ENCODE measurements around the gene SYNE1. TPM values are rescaled to one million over a fixed set of nuclear protein-coding genes. Genes with fewer than 3 reads are reported as not detected.

Gene SYNE1
- total RNA-seq, 1 donor from 2014 or later: 43.8 TPM

DNA sequence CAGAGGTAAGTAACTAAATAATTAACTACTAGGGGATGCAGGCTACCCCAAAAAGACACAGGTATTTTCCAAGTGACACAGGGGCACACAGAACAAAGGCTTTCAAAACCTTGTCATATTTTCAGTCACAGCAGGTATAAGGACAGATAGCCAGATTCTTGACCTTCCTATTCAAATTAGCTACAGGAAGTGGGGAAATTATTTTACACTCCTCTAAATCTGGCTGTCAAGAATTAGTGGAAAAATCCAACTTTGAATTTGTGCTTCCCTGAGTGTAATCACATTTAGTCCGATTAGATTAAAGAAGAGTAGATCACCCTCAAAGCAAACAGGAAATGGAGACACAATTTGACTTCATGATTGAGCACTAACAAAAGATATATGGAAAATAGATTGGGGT is 60.6 kb downstream of the SYNE1 start:
- Mint-ChIP-seq H3K27ac (no peak overlapping the region), H3K27me3 (no peaks in the 10 kb centered on the region), H3K9me3 (ENCODE audit: low read depth) (no peaks in the 10 kb centered on the region), H3K4me3 (ENCODE audit: low read depth) (no peak overlapping the region), H3K4me1 (ENCODE audit: low read depth) (no peaks in the 10 kb centered on the region), H3K36me3 (ENCODE audit: insufficient read depth) (no peaks in the 10 kb centered on the region)
- TF ChIP-seq, protein P1, sequence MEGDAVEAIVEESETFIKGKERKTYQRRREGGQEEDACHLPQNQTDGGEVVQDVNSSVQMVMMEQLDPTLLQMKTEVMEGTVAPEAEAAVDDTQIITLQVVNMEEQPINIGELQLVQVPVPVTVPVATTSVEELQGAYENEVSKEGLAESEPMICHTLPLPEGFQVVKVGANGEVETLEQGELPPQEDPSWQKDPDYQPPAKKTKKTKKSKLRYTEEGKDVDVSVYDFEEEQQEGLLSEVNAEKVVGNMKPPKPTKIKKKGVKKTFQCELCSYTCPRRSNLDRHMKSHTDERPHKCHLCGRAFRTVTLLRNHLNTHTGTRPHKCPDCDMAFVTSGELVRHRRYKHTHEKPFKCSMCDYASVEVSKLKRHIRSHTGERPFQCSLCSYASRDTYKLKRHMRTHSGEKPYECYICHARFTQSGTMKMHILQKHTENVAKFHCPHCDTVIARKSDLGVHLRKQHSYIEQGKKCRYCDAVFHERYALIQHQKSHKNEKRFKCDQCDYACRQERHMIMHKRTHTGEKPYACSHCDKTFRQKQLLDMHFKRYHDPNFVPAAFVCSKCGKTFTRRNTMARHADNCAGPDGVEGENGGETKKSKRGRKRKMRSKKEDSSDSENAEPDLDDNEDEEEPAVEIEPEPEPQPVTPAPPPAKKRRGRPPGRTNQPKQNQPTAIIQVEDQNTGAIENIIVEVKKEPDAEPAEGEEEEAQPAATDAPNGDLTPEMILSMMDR (IDR thresholded peaks at IDR 0.05; ENCODE audit: unreplicated experiment): no peak
- DNase-seq (ENCODE audit: low spot score, unreplicated experiment): no peak

DNA sequence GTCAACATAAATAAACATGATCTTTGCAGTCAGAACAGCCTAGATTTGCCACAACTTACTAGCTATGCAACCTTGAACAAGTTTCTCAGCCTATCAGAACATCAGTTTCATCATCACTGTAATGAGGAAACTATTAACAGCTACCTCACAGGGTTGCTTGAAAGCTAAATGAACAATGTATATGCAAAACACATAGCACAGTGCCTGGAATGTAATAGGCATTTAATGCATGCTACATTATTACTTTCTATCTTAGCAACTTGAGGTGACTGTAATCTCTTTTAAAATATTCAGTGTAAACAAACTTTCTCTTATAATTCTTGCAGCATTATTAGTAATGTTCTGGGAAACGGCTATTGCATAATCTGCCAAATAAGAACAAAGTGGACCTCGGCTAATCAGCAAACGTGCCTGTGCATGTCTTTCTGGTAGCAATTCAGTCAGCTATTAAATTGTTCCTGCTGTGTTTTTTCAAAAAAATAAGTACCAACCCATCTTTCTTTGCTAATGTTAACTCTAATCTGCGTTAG is 61.5 kb downstream of the SYNE1 start:
- no peak overlapping the region for H3K27ac Mint-ChIP-seq
- TF ChIP-seq, protein P1 (IDR thresholded peaks at IDR 0.05; ENCODE audit: unreplicated experiment): no peak
- no peaks in the 10 kb centered on the region for H3K4me1 Mint-ChIP-seq (ENCODE audit: low read depth)
- no peaks in the 10 kb centered on the region for H3K9me3 Mint-ChIP-seq (ENCODE audit: low read depth)
- no peaks in the 10 kb centered on the region for H3K27me3 Mint-ChIP-seq
- H3K4me3 Mint-ChIP-seq (ENCODE audit: low read depth): no peak overlapping the region
- no peak for DNase-seq (ENCODE audit: low spot score, unreplicated experiment)
- no peaks in the 10 kb centered on the region for H3K36me3 Mint-ChIP-seq (ENCODE audit: insufficient read depth)

DNA sequence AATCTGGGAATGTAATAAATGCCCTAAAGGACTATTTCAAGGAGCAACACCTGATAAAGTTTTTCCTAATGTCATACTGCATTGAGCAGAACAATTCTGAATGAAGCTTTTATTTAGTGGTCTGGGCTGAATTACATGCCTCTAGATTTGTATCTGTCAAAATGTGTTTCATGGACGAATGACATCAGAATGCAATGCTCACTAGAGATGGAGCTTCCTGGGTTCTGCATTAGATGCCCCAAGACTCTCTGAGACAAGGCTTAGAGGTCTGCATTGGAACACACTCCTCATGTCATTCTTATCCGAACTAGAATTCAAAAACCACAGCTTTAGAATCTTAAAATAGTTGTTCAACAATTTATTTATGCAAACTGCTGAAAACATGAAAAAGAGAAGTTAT is 62.0 kb downstream of the SYNE1 start:
- H3K4me3 Mint-ChIP-seq (ENCODE audit: low read depth): no peak overlapping the region
- TF ChIP-seq, protein P1 (IDR thresholded peaks at IDR 0.05; ENCODE audit: unreplicated experiment): no peak
- no peak for DNase-seq (ENCODE audit: low spot score, unreplicated experiment)
- H3K4me1 Mint-ChIP-seq (ENCODE audit: low read depth): no peaks in the 10 kb centered on the region
- H3K9me3 Mint-ChIP-seq (ENCODE audit: low read depth): no peaks in the 10 kb centered on the region
- H3K27ac Mint-ChIP-seq: no peak overlapping the region
- no peaks in the 10 kb centered on the region for H3K27me3 Mint-ChIP-seq
- no peaks in the 10 kb centered on the region for H3K36me3 Mint-ChIP-seq (ENCODE audit: insufficient read depth)

DNA sequence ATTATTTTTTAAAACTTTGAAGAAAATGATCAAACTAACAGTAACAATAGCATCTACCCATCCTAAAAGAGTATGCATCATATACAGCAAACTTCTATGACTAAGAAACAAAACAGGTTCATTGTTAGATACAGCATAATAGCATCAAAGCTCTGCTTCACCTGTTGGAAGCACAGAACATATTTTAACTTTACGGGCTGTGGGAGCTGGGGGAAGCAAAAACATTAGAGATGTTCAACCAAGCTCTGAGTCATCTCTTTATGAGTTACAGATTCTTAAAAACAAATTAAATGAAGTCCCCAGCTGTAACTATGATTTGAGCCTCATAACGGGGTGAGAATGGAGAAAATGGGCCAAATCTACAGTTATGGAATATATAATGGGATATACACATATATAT is 63.4 kb downstream of the SYNE1 start:
- TF ChIP-seq, protein P1 (IDR thresholded peaks at IDR 0.05; ENCODE audit: unreplicated experiment): no peak
- no peaks in the 10 kb centered on the region for H3K36me3 Mint-ChIP-seq (ENCODE audit: insufficient read depth)
- no peak overlapping the region for H3K4me3 Mint-ChIP-seq (ENCODE audit: low read depth)
- H3K9me3 Mint-ChIP-seq (ENCODE audit: low read depth): no peaks in the 10 kb centered on the region
- H3K4me1 Mint-ChIP-seq (ENCODE audit: low read depth): no peaks in the 10 kb centered on the region
- H3K27ac Mint-ChIP-seq: no peak overlapping the region
- no peak for DNase-seq (ENCODE audit: low spot score, unreplicated experiment)
- H3K27me3 Mint-ChIP-seq: no peaks in the 10 kb centered on the region

DNA sequence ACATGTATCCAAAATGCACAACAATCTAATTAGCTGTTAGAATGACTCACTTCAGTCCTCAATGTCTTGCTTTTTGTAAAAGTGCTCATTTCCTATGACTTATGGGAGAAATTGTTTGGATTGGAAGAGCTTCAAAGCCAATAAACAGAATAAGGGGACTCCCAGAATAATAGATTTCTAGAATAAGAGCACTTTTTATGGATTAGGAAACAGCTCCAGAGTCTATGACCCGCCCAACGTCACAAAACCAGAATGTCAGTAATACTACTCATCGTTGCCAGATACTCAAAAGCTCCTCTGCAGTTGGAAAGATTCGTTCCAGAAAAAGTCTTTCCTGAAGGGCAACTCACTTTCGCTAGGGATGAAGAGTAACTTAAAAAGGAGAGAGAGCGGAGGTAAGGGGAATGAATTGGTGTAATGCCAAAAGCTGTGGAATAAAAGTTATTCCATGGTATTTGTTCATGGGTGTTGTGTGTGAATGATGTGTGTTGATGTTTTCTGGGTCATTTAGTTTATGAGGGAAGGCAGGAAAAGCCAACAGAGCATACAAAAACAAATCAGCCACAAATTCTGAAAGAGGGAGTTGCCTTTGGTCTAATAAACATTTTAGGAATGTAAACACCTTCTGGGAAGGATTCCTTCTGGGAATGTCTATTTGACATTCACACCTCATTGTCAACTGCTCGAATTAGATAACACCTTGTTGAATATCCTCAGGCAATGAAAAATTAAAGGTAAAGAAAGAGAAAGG is 64.6 kb downstream of the SYNE1 start:
- H3K4me3 Mint-ChIP-seq (ENCODE audit: low read depth): no peak overlapping the region
- TF ChIP-seq, protein P1 (IDR thresholded peaks at IDR 0.05; ENCODE audit: unreplicated experiment): no peak
- H3K27ac Mint-ChIP-seq: no peak overlapping the region
- no peaks in the 10 kb centered on the region for H3K4me1 Mint-ChIP-seq (ENCODE audit: low read depth)
- H3K9me3 Mint-ChIP-seq (ENCODE audit: low read depth): no peaks in the 10 kb centered on the region
- H3K36me3 Mint-ChIP-seq (ENCODE audit: insufficient read depth): no peaks in the 10 kb centered on the region
- H3K27me3 Mint-ChIP-seq: no peaks in the 10 kb centered on the region
- DNase-seq (ENCODE audit: low spot score, unreplicated experiment): no peak
